GM12878 (cell line): Measurements from ENCODE around the gene SLC9A8. TPM values are rescaled to one million over a fixed set of nuclear protein-coding genes. Genes with fewer than 3 reads are reported as not detected.
A peak's percentile ranks its signal among the peaks of the same experiment; 100 is the strongest.

Source experiments
- ATAC-seq: fragments of 200-7000 bp; cut with Tn5 transposase; 3 replicates; pipeline ENCODE4 v1.9.1; 2020; ENCODE audit warnings: mild to moderate bottlenecking, moderate library complexity
- BruUV-seq: library from RNA; stranded (reverse); fragments of 400-500 nt; replicated peaks from 2 replicates; lab custom pipeline; 2021; lab: Mats Ljungman, UMichigan
- CTCF ChIA-PET: fragments of 300-600 bp; sonication (Branson Sonifier 250); formaldehyde crosslinking; extraction: SDS; loops from one replicate; lab custom pipeline; 2021; ENCODE audit warnings: inconsistent platforms; lab: Yijun Ruan, JAX
- POLR2A ChIA-PET: fragments of 350-600 bp; formaldehyde crosslinking; extraction: SDS; loops from one replicate; lab custom pipeline; 2021; ENCODE audit warnings: inconsistent platforms; lab: Charles Lee
- RAD21 ChIA-PET: fragments of 300-600 bp; sonication (Branson Sonifier 250); formaldehyde crosslinking; loops from one replicate; lab custom pipeline; 2023; ENCODE audit warnings: antibody characterized with exemption; ENCODE audit not compliant: unreplicated experiment; lab: Charles Lee
- SMC1A ChIA-PET: fragments of 300-600 bp; sonication (Branson Sonifier 250); formaldehyde crosslinking; loops from one replicate; lab custom pipeline; 2023; ENCODE audit not compliant: unreplicated experiment, uncharacterized antibody; lab: Charles Lee
- DNase-seq: peaks from one replicate; pipeline ENCODE4 v3.0.0-alpha.2; 2011; ENCODE audit warnings: low read depth, low spot score
- FAIRE-seq: peaks from 3 replicates; lab custom pipeline; 2011; peaks lifted over from hg19 to GRCh38; lab: Jason Lieb, UNC
- H2AFZ ChIP-seq: 2 replicates; pipeline ENCODE4 v1.6.0; 2011; ENCODE audit warnings: low read depth, low read length, control low read depth; ENCODE audit not compliant: control insufficient read depth
- H3K27ac ChIP-seq: 2 replicates; pipeline ENCODE4 v1.5.1; 2011; ENCODE audit warnings: control low read depth; ENCODE audit not compliant: control insufficient read depth, insufficient read depth
- H3K27me3 ChIP-seq, 2 experiments: replicated peaks in 1 of 2; 2 replicates each; pipeline versions ENCODE4 v1.6.0 to v1.6.1; 2011; ENCODE audit warnings: low read length in 1 of 2; ENCODE audit not compliant: control insufficient read depth in 2 of 2, insufficient read depth in 2 of 2
- H3K36me3 ChIP-seq, 2 experiments: 2 replicates each; pipeline ENCODE4 v1.5.1; 2011; ENCODE audit warnings: low read length in 1 of 2; ENCODE audit not compliant: control insufficient read depth in 2 of 2, insufficient read depth in 2 of 2
- H3K4me1 ChIP-seq: 2 replicates; pipeline ENCODE4 v1.6.1; 2011; ENCODE audit warnings: mild to moderate bottlenecking, low read length, moderate library complexity, mixed read lengths; ENCODE audit not compliant: control insufficient read depth, insufficient read depth
- H3K4me2 ChIP-seq: 2 replicates; pipeline ENCODE4 v1.6.0; 2011; ENCODE audit warnings: control low read depth; ENCODE audit not compliant: control insufficient read depth, insufficient read depth
- H3K4me3 ChIP-seq: fragments of 200-600 bp; sonication (generic); 2 replicates; pipeline ENCODE4 v1.5.1; 2016
- H3K79me2 ChIP-seq: 2 replicates; pipeline ENCODE4 v1.6.0; 2011; ENCODE audit warnings: low read length; ENCODE audit not compliant: control insufficient read depth, insufficient read depth
- H3K9ac ChIP-seq: 2 replicates; pipeline ENCODE4 v1.8.0; 2011; ENCODE audit warnings: low read length, control low read depth, mixed read lengths; ENCODE audit not compliant: control insufficient read depth, insufficient read depth
- H3K9me3 ChIP-seq: replicated peaks from 3 replicates; pipeline ENCODE4 v1.5.1; 2011; ENCODE audit warnings: mild to moderate bottlenecking, low read length; ENCODE audit not compliant: control insufficient read depth, insufficient read depth
- H4K20me1 ChIP-seq: 2 replicates; pipeline ENCODE4 v1.6.0; 2011; ENCODE audit not compliant: control insufficient read depth, insufficient read depth
- ASH2L ChIP-seq: fragments of 300-600, 200-600 bp; sonication (generic); IDR thresholded peaks from 2 replicates; pipeline ENCODE4 v1.6.1; 2017; ENCODE audit warnings: low read depth, mild to moderate bottlenecking, borderline replicate concordance
- BCL11A ChIP-seq: IDR thresholded peaks from 2 replicates; pipeline ENCODE4 v1.6.1; 2011; ENCODE audit warnings: low read depth, low read length
- BHLHE40 ChIP-seq, 2 experiments: fragments of 450-650 bp in 1 of 2; IDR thresholded peaks; 2 replicates each; pipeline ENCODE4 v1.6.1; 2011 to 2017; ENCODE audit warnings: low read depth in 2 of 2, borderline replicate concordance in 1 of 2, improper control_type of control experiment in 1 of 2, low read length in 1 of 2, mild to moderate bottlenecking in 1 of 2
- CHD1 ChIP-seq: IDR thresholded peaks from 2 replicates; pipeline ENCODE4 v1.6.1; 2012; ENCODE audit warnings: low read depth, low read length, improper control_type of control experiment
- CREB1 ChIP-seq: IDR thresholded peaks from 2 replicates; pipeline ENCODE4 v1.6.1; 2012; ENCODE audit warnings: low read depth, mild to moderate bottlenecking, inconsistent platforms
- ESRRA ChIP-seq: IDR thresholded peaks from 2 replicates; pipeline ENCODE4 v1.6.1; 2012; ENCODE audit warnings: mild to moderate bottlenecking, low read length, improper control_type of control experiment
- FOXM1 ChIP-seq: IDR thresholded peaks from 2 replicates; pipeline ENCODE4 v1.6.1; 2012; ENCODE audit warnings: low read depth, mild to moderate bottlenecking, inconsistent platforms, low read length, moderate library complexity
- JUNB ChIP-seq: IDR thresholded peaks from 2 replicates; pipeline ENCODE4 v1.6.1; 2016; ENCODE audit warnings: antibody characterized with exemption, mild to moderate bottlenecking
- RFX5 ChIP-seq: IDR thresholded peaks from 2 replicates; pipeline ENCODE4 v1.6.1; 2011; ENCODE audit warnings: low read depth, low read length, improper control_type of control experiment
- SPI1 ChIP-seq: IDR thresholded peaks from 2 replicates; pipeline ENCODE4 v1.6.1; 2011; ENCODE audit warnings: low read depth, mild to moderate bottlenecking, low read length, moderate library complexity, borderline replicate concordance; ENCODE audit not compliant: insufficient read depth
- STAT3 ChIP-seq: IDR thresholded peaks from 2 replicates; pipeline ENCODE4 v1.6.1; 2011; ENCODE audit warnings: low read depth, low read length, improper control_type of control experiment
- ZNF274 ChIP-seq: IDR thresholded peaks from one replicate; pipeline ENCODE4 v1.8.0; 2011; ENCODE audit not compliant: insufficient read length, insufficient read depth
- WGBS: methylation state at CpG from one replicate; pipeline ENCODE4 v1.1.6; 2016; ENCODE audit warnings: low lambda C conversion rate; ENCODE audit not compliant: insufficient replicate concordance, insufficient coverage; ENCODE audit errors: missing lambda C conversion rate; 5-methylcytosine and 5-hydroxymethylcytosine counted together
- in situ Hi-C: fragments of 300-500 bp; cut with MboI; formaldehyde crosslinking; loops from 9 replicates; pipeline ENCODE4 v1.14.3; 2018; ENCODE audit warnings: mixed read lengths
- intact Hi-C: fragments of 100-400 bp; cut with micrococcal nuclease; formaldehyde crosslinking; loops from one replicate; pipeline ENCODE4 v1.14.2; 2022; ENCODE audit not compliant: unreplicated experiment
- polyA plus RNA-seq, 11 experiments: library from polyadenylated mRNA; depleted of rRNA in 4 of 11; unstranded in 6 of 11; stranded (reverse) in 5 of 11; fragments of >200 nt; fragmentation: Nextera tagmentation in 4 of 11; fragmentation: Illumina TruSeq in 1 of 11; extraction: Ambion mirVana in 4 of 11; extraction: Trizol in 1 of 11; gene quantifications; 1 replicate in 1 of 11; 2 replicates in 10 of 11; pipeline versions ENCODE4 v1.2.1 to v1.2.3, GENCODE V29; 2011 to 2016; ENCODE audit warnings: inconsistent platforms in 2 of 11, missing spikeins in 2 of 11, low read depth in 1 of 11
- total RNA-seq, 4 experiments: library from RNA; depleted of rRNA in 3 of 4; stranded (reverse); fragments of >200 nt in 3 of 4; fragmentation: Illumina TruSeq in 1 of 4; extraction: Trizol in 1 of 4; gene quantifications; 2 replicates each; pipeline versions ENCODE4 v1.2.1 to v1.2.3, GENCODE V29; 2013 to 2021
- TF ChIP-seq, protein P1 (sequence below), 3 experiments: IDR thresholded peaks in 2 of 3; conservative IDR thresholded peaks in 1 of 3; 2 replicates each; pipeline ENCODE4 v1.5.1; 2011; ENCODE audit warnings: low read depth in 3 of 3, low read length in 3 of 3, mild to moderate bottlenecking in 3 of 3, control low read depth in 2 of 3, moderate library complexity in 2 of 3, inconsistent platforms in 1 of 3, mixed read lengths in 1 of 3; ENCODE audit not compliant: control insufficient read depth in 2 of 3, insufficient read depth in 1 of 3; ENCODE audit errors: extremely low read depth in 1 of 3
- TF ChIP-seq, protein P2 (sequence below): fragments of 450-650 bp; IDR thresholded peaks from 2 replicates; pipeline ENCODE4 v1.6.1; 2017; ENCODE audit warnings: mild to moderate bottlenecking
- TF ChIP-seq, protein P3 (sequence below): fragments of 450-650 bp; IDR thresholded peaks from 2 replicates; pipeline ENCODE4 v1.6.1; 2018; ENCODE audit warnings: borderline replicate concordance, mild to moderate bottlenecking; ENCODE audit not compliant: partially characterized antibody
- TF ChIP-seq, protein P4 (sequence below): IDR thresholded peaks from 2 replicates; pipeline ENCODE4 v1.6.1; 2011; ENCODE audit warnings: borderline replicate concordance, low read depth, mild to moderate bottlenecking, moderate library complexity, low read length; ENCODE audit not compliant: insufficient read depth, poor library complexity, severe bottlenecking

The SLC9A8 gene
- total and polyA plus RNA-seq, 10 of the 15 experiments (the other 5 are each of a cell fraction or from before 2014, with no cell fraction given) = 0.40 to 15.5 (median 6.5) TPM

DNA sequence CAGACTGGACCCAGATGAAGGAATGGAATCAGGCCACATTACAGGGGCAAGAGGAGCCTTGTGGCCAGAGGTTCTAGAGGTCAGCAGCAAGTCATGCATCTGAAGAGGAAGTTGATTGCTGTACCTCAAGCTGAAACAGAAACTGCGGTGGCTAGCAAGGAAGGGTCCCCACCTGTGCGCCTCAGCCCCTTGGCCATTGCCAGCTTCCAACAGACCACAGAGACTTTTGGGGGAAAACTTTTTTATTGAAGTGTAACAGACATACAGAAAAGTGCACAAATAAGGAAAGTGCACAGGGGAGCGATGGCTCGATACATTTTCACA lies 26.8 kb upstream of the SLC9A8 start:
- H3K4me3 ChIP-seq = peak overlapping the region; percentile 56; the same call in 1 of the 2 replicates
- no peaks in the 10 kb centered on the region for H3K9me3 ChIP-seq
- SMC1A ChIA-PET = interaction anchor here (0.7 to 2.5 kb wide), 11 partner anchors 9 to 124 kb away, joined by 3 to 24 read pairs (median 4); no protein-coding TSS in a partner anchor
- intact Hi-C loops (loop anchor here (1.0 kb wide), 1 partner anchor 35 kb away; no protein-coding TSS in a partner anchor), in situ Hi-C loops (no loop called here)
- POLR2A ChIA-PET = interaction anchor here (0.6 to 6.5 kb wide), 5 partner anchors 9 to 79 kb away, joined by 3 to 34 read pairs (median 6); no protein-coding TSS in a partner anchor
- H3K27ac ChIP-seq = peak overlapping the region; percentile 69
- DNase-seq (peak; percentile 83), FAIRE-seq (peak; percentile 94), ATAC-seq (peak; percentile 98)
- no peaks in the 10 kb centered on the region for H3K79me2 ChIP-seq
- WGBS = 3% methylated on average over 4 of the region's 4 CpGs
- no peaks in the 10 kb centered on the region for H4K20me1 ChIP-seq
- H2AFZ ChIP-seq = peak overlapping the region; percentile 69
- no peaks in the 10 kb centered on the region for H3K27me3 ChIP-seq
- CTCF ChIA-PET = interaction anchor here (0.7 to 2.4 kb wide), 8 partner anchors 10 to 251 kb away, joined by 3 to 17 read pairs (median 5); no protein-coding TSS in a partner anchor
- BruUV-seq = no TSS peak
- RAD21 ChIA-PET = interaction anchor here (0.6 to 3.4 kb wide), 13 partner anchors 10 to 175 kb away, joined by 3 to 22 read pairs (median 5); no protein-coding TSS in a partner anchor
- H3K36me3 ChIP-seq = no peaks in the 10 kb centered on the region
- H3K9ac ChIP-seq = peak overlapping the region; percentile 56; the same call in 1 of the 2 replicates
- peak overlapping the region; percentile 100 for H3K4me2 ChIP-seq
- peaks cover 22% of the 10 kb centered on the region for H3K4me1 ChIP-seq
- no peak for TF ChIP-seq ESRRA
- TF ChIP-seq BHLHE40 (IDR thresholded peaks at IDR 0.05; ENCODE audit: borderline replicate concordance in 1 of 2, low read depth in 2 of 2, low read length in 1 of 2) = peak; percentile 73 to 75; a peak in 3 of 4 replicates
- TF ChIP-seq ASH2L = no peak
- TF ChIP-seq ZNF274 = no peak
- TF ChIP-seq FOXM1 = peak; percentile 81; the same call in 1 of the 2 replicates
- no peak for TF ChIP-seq JUNB
- 0 out of 2 replicates have a peak, but pooled peaks have one; percentile 60 for TF ChIP-seq SPI1
- no peak for TF ChIP-seq RFX5
- TF ChIP-seq CHD1 = no peak
- TF ChIP-seq, protein P1, sequence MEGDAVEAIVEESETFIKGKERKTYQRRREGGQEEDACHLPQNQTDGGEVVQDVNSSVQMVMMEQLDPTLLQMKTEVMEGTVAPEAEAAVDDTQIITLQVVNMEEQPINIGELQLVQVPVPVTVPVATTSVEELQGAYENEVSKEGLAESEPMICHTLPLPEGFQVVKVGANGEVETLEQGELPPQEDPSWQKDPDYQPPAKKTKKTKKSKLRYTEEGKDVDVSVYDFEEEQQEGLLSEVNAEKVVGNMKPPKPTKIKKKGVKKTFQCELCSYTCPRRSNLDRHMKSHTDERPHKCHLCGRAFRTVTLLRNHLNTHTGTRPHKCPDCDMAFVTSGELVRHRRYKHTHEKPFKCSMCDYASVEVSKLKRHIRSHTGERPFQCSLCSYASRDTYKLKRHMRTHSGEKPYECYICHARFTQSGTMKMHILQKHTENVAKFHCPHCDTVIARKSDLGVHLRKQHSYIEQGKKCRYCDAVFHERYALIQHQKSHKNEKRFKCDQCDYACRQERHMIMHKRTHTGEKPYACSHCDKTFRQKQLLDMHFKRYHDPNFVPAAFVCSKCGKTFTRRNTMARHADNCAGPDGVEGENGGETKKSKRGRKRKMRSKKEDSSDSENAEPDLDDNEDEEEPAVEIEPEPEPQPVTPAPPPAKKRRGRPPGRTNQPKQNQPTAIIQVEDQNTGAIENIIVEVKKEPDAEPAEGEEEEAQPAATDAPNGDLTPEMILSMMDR (IDR thresholded peaks at IDR 0.05 in 2 of 3, conservative IDR thresholded peaks at IDR 0.05 in 1 of 3; ENCODE audit: control insufficient read depth in 2 of 3, extremely low read depth in 1 of 3, insufficient read depth in 1 of 3, low read depth in 3 of 3, low read length in 3 of 3) = no peak
- TF ChIP-seq, protein P2, sequence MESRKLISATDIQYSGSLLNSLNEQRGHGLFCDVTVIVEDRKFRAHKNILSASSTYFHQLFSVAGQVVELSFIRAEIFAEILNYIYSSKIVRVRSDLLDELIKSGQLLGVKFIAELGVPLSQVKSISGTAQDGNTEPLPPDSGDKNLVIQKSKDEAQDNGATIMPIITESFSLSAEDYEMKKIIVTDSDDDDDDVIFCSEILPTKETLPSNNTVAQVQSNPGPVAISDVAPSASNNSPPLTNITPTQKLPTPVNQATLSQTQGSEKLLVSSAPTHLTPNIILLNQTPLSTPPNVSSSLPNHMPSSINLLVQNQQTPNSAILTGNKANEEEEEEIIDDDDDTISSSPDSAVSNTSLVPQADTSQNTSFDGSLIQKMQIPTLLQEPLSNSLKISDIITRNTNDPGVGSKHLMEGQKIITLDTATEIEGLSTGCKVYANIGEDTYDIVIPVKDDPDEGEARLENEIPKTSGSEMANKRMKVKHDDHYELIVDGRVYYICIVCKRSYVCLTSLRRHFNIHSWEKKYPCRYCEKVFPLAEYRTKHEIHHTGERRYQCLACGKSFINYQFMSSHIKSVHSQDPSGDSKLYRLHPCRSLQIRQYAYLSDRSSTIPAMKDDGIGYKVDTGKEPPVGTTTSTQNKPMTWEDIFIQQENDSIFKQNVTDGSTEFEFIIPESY = no peak
- TF ChIP-seq, protein P3, sequence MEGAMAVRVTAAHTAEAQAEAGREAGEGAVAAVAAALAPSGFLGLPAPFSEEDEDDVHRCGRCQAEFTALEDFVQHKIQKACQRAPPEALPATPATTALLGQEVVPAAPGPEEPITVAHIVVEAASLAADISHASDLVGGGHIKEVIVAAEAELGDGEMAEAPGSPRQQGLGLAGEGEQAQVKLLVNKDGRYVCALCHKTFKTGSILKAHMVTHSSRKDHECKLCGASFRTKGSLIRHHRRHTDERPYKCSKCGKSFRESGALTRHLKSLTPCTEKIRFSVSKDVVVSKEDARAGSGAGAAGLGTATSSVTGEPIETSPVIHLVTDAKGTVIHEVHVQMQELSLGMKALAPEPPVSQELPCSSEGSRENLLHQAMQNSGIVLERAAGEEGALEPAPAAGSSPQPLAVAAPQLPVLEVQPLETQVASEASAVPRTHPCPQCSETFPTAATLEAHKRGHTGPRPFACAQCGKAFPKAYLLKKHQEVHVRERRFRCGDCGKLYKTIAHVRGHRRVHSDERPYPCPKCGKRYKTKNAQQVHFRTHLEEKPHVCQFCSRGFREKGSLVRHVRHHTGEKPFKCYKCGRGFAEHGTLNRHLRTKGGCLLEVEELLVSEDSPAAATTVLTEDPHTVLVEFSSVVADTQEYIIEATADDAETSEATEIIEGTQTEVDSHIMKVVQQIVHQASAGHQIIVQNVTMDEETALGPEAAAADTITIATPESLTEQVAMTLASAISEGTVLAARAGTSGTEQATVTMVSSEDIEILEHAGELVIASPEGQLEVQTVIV = no peak
- TF ChIP-seq CREB1 = 0 out of 2 replicates have a peak, but pooled peaks have one; percentile 43
- TF ChIP-seq STAT3 = no peak
- TF ChIP-seq, protein P4, sequence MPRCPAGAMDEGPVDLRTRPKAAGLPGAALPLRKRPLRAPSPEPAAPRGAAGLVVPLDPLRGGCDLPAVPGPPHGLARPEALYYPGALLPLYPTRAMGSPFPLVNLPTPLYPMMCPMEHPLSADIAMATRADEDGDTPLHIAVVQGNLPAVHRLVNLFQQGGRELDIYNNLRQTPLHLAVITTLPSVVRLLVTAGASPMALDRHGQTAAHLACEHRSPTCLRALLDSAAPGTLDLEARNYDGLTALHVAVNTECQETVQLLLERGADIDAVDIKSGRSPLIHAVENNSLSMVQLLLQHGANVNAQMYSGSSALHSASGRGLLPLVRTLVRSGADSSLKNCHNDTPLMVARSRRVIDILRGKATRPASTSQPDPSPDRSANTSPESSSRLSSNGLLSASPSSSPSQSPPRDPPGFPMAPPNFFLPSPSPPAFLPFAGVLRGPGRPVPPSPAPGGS = peak; percentile 63
- peak; percentile 82 for TF ChIP-seq BCL11A
